AG10803 (cell line): ENCODE data around the gene KATNBL1.

Source experiments
- DNase-seq: peaks from one replicate; pipeline ENCODE4 v3.0.0; 2010; ENCODE audit warnings: low read depth
- H3K4me3 ChIP-seq: 2 replicates; pipeline ENCODE4 v1.5.1; 2011; ENCODE audit warnings: mild to moderate bottlenecking, low read length, control low read depth
- CTCF ChIP-seq: conservative IDR thresholded peaks from 2 replicates; pipeline ENCODE4 v1.5.1; 2011; ENCODE audit warnings: mild to moderate bottlenecking, low read length, control low read depth, inconsistent platforms

The KATNBL1 gene

GRCh38 chr15:34209421-34210282 is at the start of gene KATNBL1:
Gene KATNBL1 (minus strand): TSS chr15:34210096. CDS start chr15:34163676, 46,420 bp downstream.
- peak; percentile 89 for DNase-seq
- TF ChIP-seq CTCF, result peak; percentile 81
- peak within 1 kb of the TSS; percentile 81 for H3K4me3 ChIP-seq

- no peak overlapping the region for H3K4me3 ChIP-seq
- DNase-seq, result no peak
- TF ChIP-seq CTCF, result no peak
Observed at GRCh38 chr15:34259566-34259965, 49.7 kb upstream of the KATNBL1 start.

- no peak overlapping the region for H3K4me3 ChIP-seq
- no peak for DNase-seq
- no peak for TF ChIP-seq CTCF
Observed at GRCh38 chr15:34258151-34258550, 48.3 kb upstream of the KATNBL1 start.

- no peak for TF ChIP-seq CTCF
- no peak overlapping the region for H3K4me3 ChIP-seq
- DNase-seq, result no peak
Observed at GRCh38 chr15:34252545-34252944, 42.6 kb upstream of the KATNBL1 start.

GRCh38 chr15:34248190-34248589 is 38.3 kb upstream of the KATNBL1 start:
- TF ChIP-seq CTCF, result no peak
- no peak overlapping the region for H3K4me3 ChIP-seq
- no peak for DNase-seq

- H3K4me3 ChIP-seq, result no peak overlapping the region
- DNase-seq, result no peak
- no peak for TF ChIP-seq CTCF
Observed at GRCh38 chr15:34246276-34246976, 36.5 kb upstream of the KATNBL1 start.
